ENCODE measurements around the gene BRD8. TPM values are rescaled to one million over a fixed set of nuclear protein-coding genes. Genes with fewer than 3 reads are reported as not detected.
"Not testable (repeated sequence)": the region's sequence is repeated elsewhere in the genome, so short reads cannot be mapped to it uniquely, and the experiment has no call there.

The BRD8 gene
- total and polyA plus RNA-seq, 9 donors: 37.2 to 74.8 (median 50.2) TPM

- intact Hi-C loops (cut with DNase I): no loop called here
- Histone ChIP-seq H3K36me3 (no peaks in the 10 kb centered on the region), H3K4me1 (ENCODE audit: insufficient read depth) (peaks cover 3% of the 10 kb centered on the region), H3K27ac (no peak overlapping the region), H3K9me3 (no peaks in the 10 kb centered on the region), H3K27me3 (no peaks in the 10 kb centered on the region), H3K4me3 (no peak overlapping the region)
- 82 to 93% (median 87%) methylated on average over 2 of the region's 2 CpGs for WGBS, 3 donors
- DNase-seq: no peak
- no peak for TF ChIP-seq POLR2A (IDR thresholded peaks at IDR 0.05)
- no peak for TF ChIP-seq CTCF (IDR thresholded peaks at IDR 0.05)
- TF ChIP-seq EP300 (IDR thresholded peaks at IDR 0.05): no peak
Measured at GRCh38 chr5:138216799-138217198, 38.4 kb upstream of the BRD8 start.

DNA sequence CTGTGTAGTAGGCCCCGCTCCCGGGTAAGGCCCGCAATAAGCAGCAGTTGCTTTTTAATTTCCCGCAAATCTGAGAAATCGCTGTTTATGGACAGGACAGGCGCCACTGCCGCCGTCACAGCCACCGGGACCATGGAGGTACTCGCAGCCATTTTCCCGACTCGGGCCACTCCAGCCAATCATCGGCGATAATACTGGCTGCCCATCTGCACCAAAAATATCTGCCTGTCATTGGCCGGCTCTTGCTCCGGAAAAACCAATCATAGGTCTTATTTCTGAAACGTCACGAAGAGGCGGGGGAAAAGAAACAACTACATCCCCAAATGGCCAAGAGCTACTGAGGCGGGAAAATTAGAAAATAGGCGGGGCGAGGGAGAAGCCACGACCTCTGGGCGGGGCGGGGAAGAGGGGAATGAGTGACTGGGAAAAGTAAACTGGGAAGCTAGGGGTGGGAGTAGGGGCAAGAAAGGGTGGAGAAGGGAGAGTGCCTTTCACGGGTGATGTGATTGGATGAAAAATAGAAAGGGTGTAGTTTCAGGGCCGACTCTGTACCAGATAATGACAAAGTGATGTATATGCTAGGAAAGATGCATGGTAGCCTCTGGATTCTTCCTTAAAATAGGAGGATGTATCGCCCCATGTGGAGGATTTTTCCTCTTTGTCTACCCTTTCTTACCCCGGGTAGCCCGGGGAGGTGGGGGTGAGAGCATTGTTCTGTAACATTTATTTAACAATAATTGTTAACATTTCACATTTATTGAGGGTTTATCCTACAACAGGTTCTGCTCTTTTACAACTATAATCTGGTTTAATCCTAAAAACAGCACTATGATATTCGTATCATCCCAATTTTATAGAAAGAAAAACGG, 35.0 kb upstream of the BRD8 start, which contains the start of gene CDC23:
Gene CDC23, minus strand, starts transcription at position 163 of the 869 bp plus-strand sequence. Its CDS starts 11 bp downstream, at position 152.
- TF ChIP-seq POLR2A (IDR thresholded peaks at IDR 0.05): peak; percentile 31
- no peak for TF ChIP-seq EP300 (IDR thresholded peaks at IDR 0.05)
- no peak for TF ChIP-seq CTCF (IDR thresholded peaks at IDR 0.05)
- peaks cover 4% of the 10 kb centered on the region for H3K4me1 ChIP-seq (ENCODE audit: insufficient read depth)
- H3K27me3 ChIP-seq: no peaks in the 10 kb centered on the region
- H3K36me3 ChIP-seq: no peaks in the 10 kb centered on the region
- H3K9me3 ChIP-seq: no peaks in the 10 kb centered on the region
- WGBS, 3 donors: 1% methylated on average over 32 of the region's 32 CpGs
- peak within 1 kb of the TSS; percentile 45 to 47 for H3K27ac ChIP-seq
- H3K4me3 ChIP-seq: peak within 1 kb of the TSS; percentile 84
- peak; percentile 86 to 92 (median 88) for DNase-seq
- intact Hi-C loops (cut with DNase I): no loop called here

- H3K27ac ChIP-seq: peak overlapping the region; percentile 45 to 47
- WGBS, 3 donors: 0% methylated on average over 8 of the region's 8 CpGs
- intact Hi-C loops (cut with DNase I): no loop called here
Measured at GRCh38 chr5:138212828-138213160, 34.4 kb upstream of the BRD8 start.

GRCh38 chr5:138210985-138211384, 32.6 kb upstream of the BRD8 start:
- no peak overlapping the region for H3K27ac ChIP-seq
- H3K36me3 ChIP-seq: no peaks in the 10 kb centered on the region
- DNase-seq: no peak
- TF ChIP-seq EP300 (IDR thresholded peaks at IDR 0.05): no peak
- no peak for TF ChIP-seq POLR2A (IDR thresholded peaks at IDR 0.05)
- no peak for TF ChIP-seq CTCF (IDR thresholded peaks at IDR 0.05)
- intact Hi-C loops (cut with DNase I): no loop called here
- H3K4me3 ChIP-seq: no peak overlapping the region
- 91 to 95% (median 92%) methylated on average over 3 of the region's 3 CpGs for WGBS, 3 donors
- H3K9me3 ChIP-seq: no peaks in the 10 kb centered on the region
- peaks cover 4% of the 10 kb centered on the region for H3K4me1 ChIP-seq (ENCODE audit: insufficient read depth)
- H3K27me3 ChIP-seq: no peaks in the 10 kb centered on the region

More at GRCh38 chr5:138212828-138213160, 34.4 kb upstream of the BRD8 start:
- no peaks in the 10 kb centered on the region for H3K9me3 ChIP-seq
- no peak for DNase-seq
- no peaks in the 10 kb centered on the region for H3K36me3 ChIP-seq
- H3K27me3 ChIP-seq: no peaks in the 10 kb centered on the region
- H3K4me1 ChIP-seq (ENCODE audit: insufficient read depth): peaks cover 4% of the 10 kb centered on the region
- TF ChIP-seq CTCF (IDR thresholded peaks at IDR 0.05) (no peak), EP300 (IDR thresholded peaks at IDR 0.05) (no peak), POLR2A (IDR thresholded peaks at IDR 0.05) (no peak)
- H3K4me3 ChIP-seq: peak overlapping the region; percentile 84

DNA sequence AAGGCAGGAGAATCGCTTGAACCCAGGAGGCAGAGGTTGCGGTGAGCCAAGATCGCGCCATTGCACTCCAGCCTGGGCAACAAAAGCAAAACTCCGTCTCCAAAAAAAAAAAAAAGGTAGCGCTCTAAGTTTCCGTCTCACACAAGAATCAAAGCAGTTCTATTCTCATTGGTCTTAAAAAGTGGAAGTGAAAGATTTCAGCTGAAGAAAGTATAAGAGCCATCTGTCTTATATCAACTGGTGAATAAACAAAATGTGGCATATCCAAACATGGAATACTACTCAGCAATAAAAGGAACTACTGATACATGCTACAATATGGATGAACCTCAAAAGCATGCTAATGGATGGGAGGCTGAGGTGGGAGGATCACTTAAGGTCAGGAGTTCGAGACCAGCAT, 15.4 kb upstream of the BRD8 start:
- intact Hi-C loops (cut with DNase I); DNase-seq; H3K27ac ChIP-seq; H3K27me3 ChIP-seq; H3K4me3 ChIP-seq; H3K4me1 ChIP-seq (ENCODE audit: insufficient read depth); H3K9me3 ChIP-seq; H3K36me3 ChIP-seq: not testable (repeated sequence)
- 92 to 95% (median 93%) methylated on average over 8 of the region's 8 CpGs for WGBS, 3 donors
